A673 (cell line): ENCODE data around the gene AURKAIP1. TPM values are rescaled to one million over a fixed set of nuclear protein-coding genes. Genes with fewer than 3 reads are reported as not detected.

Experiments used
- BruUV-seq: library from RNA; stranded (reverse); fragments of 400-500 nt; replicated peaks from 2 replicates; lab custom pipeline; 2021; lab: Mats Ljungman, UMichigan
- CTCF ChIA-PET: fragments of 300-600 bp; sonication (Branson Sonifier 250); formaldehyde crosslinking; loops from one replicate; lab custom pipeline; 2022; ENCODE audit warnings: antibody characterized with exemption; lab: Charles Lee
- POLR2A ChIA-PET: fragments of 300-600 bp; sonication (Branson Sonifier 250); formaldehyde crosslinking; loops from one replicate; lab custom pipeline; 2022; ENCODE audit warnings: antibody characterized with exemption; ENCODE audit not compliant: low non-redundant PET; lab: Charles Lee
- DNase-seq: peaks from one replicate; pipeline ENCODE4 v3.0.0-alpha.2; 2015; ENCODE audit warnings: low spot score
- H3K27ac ChIP-seq: fragments of 200-600 bp; sonication (generic); 2 replicates; pipeline ENCODE4 v1.5.1; 2016; ENCODE audit warnings: mixed run types, low read depth, mild to moderate bottlenecking, mixed read lengths, antibody characterized with exemption, low read length; ENCODE audit not compliant: poor library complexity, severe bottlenecking
- H3K27me3 ChIP-seq: fragments of 200-600 bp; sonication (generic); replicated peaks from 2 replicates; pipeline ENCODE4 v1.6.1; 2017; ENCODE audit warnings: mixed run types, low read depth, mild to moderate bottlenecking, mixed read lengths, antibody characterized with exemption, low read length; ENCODE audit not compliant: insufficient read depth, poor library complexity
- H3K36me3 ChIP-seq: fragments of 200-600 bp; sonication (generic); 2 replicates; pipeline ENCODE4 v1.6.1; 2016; ENCODE audit warnings: mixed run types, mild to moderate bottlenecking, mixed read lengths, antibody characterized with exemption, low read length; ENCODE audit not compliant: insufficient read depth, poor library complexity, severe bottlenecking
- H3K4me1 ChIP-seq: fragments of 200-600 bp; sonication (generic); 2 replicates; pipeline ENCODE4 v1.6.1; 2017; ENCODE audit warnings: mixed run types, mild to moderate bottlenecking, mixed read lengths, antibody characterized with exemption, low read length; ENCODE audit not compliant: insufficient read depth, poor library complexity, severe bottlenecking
- H3K4me3 ChIP-seq: fragments of 200-600 bp; sonication (generic); 2 replicates; pipeline ENCODE4 v1.5.1; 2016; ENCODE audit warnings: low read depth, mixed run types, mild to moderate bottlenecking, mixed read lengths, low read length; ENCODE audit not compliant: poor library complexity, severe bottlenecking
- H3K9me3 ChIP-seq: fragments of 200-600 bp; sonication (generic); 2 replicates; pipeline ENCODE4 v1.6.1; 2016; ENCODE audit warnings: mixed run types, low read depth, mild to moderate bottlenecking, mixed read lengths, antibody characterized with exemption, low read length; ENCODE audit not compliant: poor library complexity, severe bottlenecking
- CTCF ChIP-seq: fragments of 300-800, 200-600 bp; sonication (generic); conservative IDR thresholded peaks from 2 replicates; pipeline ENCODE4 v1.5.1; 2017; ENCODE audit warnings: low read depth, mild to moderate bottlenecking, antibody characterized with exemption, low read length, moderate library complexity, mixed read lengths
- EZH2 ChIP-seq: fragments of 200-600 bp; sonication (generic); IDR thresholded peaks from 2 replicates; pipeline ENCODE4 v1.6.1; 2017; ENCODE audit warnings: borderline replicate concordance, low read depth, mild to moderate bottlenecking, mixed read lengths, antibody characterized with exemption, low read length; ENCODE audit not compliant: poor library complexity, severe bottlenecking
- intact Hi-C: fragments of 100-400 bp; cut with micrococcal nuclease; formaldehyde crosslinking; loops from one replicate; pipeline ENCODE4 v1.10.0; 2022; ENCODE audit not compliant: unreplicated experiment
- total RNA-seq: library from RNA; stranded (reverse); gene quantifications from 2 replicates; pipeline ENCODE4 v1.2.3, GENCODE V29; 2021

AURKAIP1 gene
- total RNA-seq, 1 experiment from 2014 or later: 172 TPM

GRCh38 chr1:1335792-1336248, 39.2 kb downstream of the AURKAIP1 start:
- intact Hi-C loops: no loop called here
- Histone ChIP-seq H3K4me3 (no peak overlapping the region), H3K9me3 (no peaks in the 10 kb centered on the region), H3K36me3 (peaks cover 6% of the 10 kb centered on the region), H3K27ac (no peak overlapping the region), H3K27me3 (no peaks in the 10 kb centered on the region), H3K4me1 (peaks cover 3% of the 10 kb centered on the region)
- no peak for TF ChIP-seq CTCF
- no peak for TF ChIP-seq EZH2
- CTCF ChIA-PET: no interaction called here
- DNase-seq: no peak
- POLR2A ChIA-PET: no interaction called here
- no TSS peak for BruUV-seq

DNA sequence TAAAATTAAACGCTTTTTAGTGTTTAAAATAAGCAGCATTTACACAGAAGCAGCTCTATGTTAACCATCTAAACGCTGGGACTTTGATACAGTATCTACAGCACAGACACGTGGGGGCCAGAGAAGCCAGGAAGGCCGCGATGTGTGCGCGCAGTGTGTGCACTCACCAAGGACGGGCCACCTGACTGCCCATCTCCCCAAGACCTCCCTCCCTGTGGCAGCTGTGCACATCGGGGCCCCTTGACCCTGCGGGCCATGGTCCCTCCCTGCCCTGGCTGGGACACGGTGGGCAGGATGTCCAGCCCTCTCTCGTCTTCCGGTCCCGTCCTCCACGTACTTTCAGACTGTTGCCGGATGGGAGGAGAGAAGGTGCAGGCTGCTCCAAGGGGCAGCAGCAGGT, 39.7 kb downstream of the AURKAIP1 start:
- H3K9me3 ChIP-seq: no peaks in the 10 kb centered on the region
- DNase-seq: no peak
- no peak overlapping the region for H3K27ac ChIP-seq
- CTCF ChIA-PET: no interaction called here
- H3K4me3 ChIP-seq: no peak overlapping the region
- intact Hi-C loops: no loop called here
- no TSS peak for BruUV-seq
- TF ChIP-seq EZH2 (no peak), CTCF (no peak)
- peaks cover 4% of the 10 kb centered on the region for H3K4me1 ChIP-seq
- H3K36me3 ChIP-seq: peaks cover 6% of the 10 kb centered on the region
- no peaks in the 10 kb centered on the region for H3K27me3 ChIP-seq
- POLR2A ChIA-PET: no interaction called here

- no peaks in the 10 kb centered on the region for H3K27me3 ChIP-seq
- no peak for DNase-seq
- no peak overlapping the region for H3K4me3 ChIP-seq
- no peak overlapping the region for H3K27ac ChIP-seq
- H3K4me1 ChIP-seq: peaks cover 4% of the 10 kb centered on the region
- H3K9me3 ChIP-seq: no peaks in the 10 kb centered on the region
- no TSS peak for BruUV-seq
- ChIA-PET CTCF (no interaction called here), POLR2A (no interaction called here)
- H3K36me3 ChIP-seq: peaks cover 3% of the 10 kb centered on the region
- intact Hi-C loops: no loop called here
- TF ChIP-seq CTCF: no peak
- TF ChIP-seq EZH2: no peak
Measured at GRCh38 chr1:1334835-1335234, 40.2 kb downstream of the AURKAIP1 start.
